GM11168 (cell line): ENCODE data around the gene CIZ1.

Experiments used
- in situ Hi-C: fragments of 300-500 bp; cut with MboI; formaldehyde crosslinking; loops from one replicate; pipeline ENCODE4 v1.12.0; 2022; ENCODE audit warnings: low sequenced_read_pairs; ENCODE audit not compliant: unreplicated experiment

Gene CIZ1

DNA sequence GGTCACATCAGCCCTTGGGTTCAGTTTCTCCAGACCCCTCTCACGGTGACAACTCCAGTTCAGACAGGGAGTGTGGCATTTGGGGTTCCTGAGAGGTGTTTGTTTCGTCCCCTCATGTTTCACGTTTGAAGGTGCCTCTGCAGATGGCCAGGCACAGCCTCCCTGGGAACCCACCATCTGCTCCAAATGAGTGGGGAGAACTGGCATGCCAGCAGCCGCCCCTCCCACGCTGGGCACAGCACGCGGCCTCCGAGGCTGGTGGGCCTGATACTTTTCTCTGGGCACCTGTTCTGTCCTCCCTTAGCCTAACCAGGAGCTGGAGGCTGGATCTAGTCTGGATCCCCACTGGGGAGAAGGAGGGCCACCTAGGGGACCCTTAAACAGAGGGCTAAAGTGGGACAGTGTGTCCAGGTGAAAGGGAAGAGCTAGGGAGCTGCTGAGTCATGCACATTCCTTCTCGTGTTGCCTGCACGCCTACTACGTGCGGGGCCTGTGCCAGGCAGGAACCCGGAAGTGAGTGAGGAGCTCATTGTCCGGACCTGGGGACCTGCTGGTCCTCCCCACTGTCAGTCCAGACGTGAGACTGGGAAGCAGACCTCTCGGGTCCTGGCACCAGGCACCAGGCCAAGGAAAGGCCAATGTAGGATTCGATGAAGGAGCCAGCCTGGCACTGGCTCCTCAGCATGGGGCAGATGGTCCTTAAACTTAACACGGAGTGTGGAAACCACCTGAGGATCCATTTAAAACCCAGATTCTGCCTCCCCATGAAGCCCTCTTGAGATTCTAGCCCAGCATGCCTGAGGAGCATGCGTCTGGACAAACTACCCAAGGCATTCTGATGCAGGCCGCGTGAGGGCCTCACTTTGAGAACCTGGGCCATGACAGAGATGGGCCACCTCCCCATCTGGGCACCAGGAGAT lies 23.5 kb upstream of the CIZ1 start:
- in situ Hi-C loops = no loop called here

DNA sequence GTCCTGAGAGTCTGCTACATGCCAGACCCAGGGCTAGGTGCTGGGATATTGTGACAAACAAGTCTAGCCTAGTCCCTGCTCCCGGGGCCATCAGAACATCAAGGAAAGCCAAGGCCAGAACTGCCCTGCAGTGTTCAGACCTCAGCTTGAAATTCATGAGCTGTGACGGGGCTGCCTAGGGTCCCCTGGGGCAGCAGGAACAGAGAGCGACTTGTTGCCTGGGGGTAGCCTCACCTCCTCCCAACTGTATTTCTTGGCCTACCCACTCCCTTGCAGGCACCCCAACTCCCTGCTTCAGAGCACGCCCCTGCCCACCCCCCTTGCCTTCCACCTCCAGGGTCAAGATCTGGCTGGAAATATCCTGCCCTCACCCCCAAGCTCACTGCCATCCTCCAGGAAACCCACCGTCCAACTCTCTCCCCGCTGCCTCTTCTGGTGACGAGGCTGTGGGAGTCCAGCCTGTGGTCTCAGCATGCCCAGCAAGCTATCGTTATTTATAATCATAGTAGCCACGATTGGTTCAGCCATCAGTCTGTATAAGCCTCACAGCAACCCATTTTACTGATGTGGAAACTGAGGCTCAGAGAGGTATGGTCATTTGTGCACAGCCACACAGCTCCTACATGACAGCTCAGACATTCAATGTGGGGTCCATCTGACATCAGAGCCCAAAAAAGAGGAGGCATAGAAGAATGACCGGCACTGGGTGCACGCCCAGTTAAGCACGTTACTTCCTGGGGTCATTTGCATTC lies 22.6 kb upstream of the CIZ1 start:
- in situ Hi-C loops = no loop called here

DNA sequence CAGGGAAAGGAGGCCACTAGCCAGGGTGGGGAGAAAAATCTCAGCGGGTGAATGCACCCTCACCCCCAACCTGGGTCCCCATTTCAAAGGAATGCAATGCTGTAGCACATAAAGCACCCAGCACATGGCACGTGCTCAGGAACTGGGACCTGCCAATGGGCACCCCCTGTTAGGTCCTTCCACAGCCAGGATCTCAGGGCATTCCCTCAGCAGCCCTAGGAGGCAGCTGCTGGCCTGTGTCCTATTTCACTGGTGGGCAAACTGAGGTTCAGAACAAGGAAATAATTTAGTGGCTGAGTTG lies 20.6 kb upstream of the CIZ1 start:
- in situ Hi-C loops = no loop called here

DNA sequence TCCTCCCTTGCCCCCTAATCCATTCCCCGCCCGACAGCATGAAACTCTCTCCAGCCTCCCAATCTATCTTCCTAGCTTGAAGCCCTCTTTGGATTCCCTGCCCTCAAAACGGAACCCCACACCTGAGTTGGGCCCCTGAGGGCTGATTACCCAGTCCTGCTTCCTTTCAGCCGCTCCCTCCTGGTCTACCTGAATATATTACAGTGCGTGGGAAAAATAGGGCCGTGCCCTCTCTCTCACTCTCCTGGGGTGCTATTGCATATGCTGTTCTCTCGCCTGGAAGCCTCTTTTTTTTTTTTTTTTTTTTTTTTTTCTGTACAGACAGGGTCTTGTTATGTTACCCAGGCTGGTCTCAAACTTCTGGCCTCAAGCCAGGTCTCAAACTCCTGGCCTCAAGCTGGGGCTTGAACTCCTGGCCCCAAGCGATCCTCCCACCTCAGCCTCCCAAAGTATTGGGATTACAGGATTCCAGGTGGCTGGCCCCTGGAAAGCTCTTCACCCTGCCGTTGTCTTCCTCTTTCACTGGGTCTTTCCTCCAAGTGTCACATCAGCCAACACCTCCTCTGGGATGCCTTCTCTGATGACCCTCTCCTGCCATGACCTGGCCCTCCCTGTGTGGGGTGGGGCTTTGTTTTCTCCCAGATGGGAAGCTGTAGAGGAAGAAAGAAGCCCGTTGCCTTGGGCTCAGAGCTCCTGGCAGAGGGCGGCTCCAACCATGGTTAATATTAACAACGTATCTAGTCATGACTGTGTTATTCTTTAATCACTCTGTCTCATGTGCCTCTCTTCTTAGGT lies 20.0 kb upstream of the CIZ1 start:
- in situ Hi-C loops = no loop called here

DNA sequence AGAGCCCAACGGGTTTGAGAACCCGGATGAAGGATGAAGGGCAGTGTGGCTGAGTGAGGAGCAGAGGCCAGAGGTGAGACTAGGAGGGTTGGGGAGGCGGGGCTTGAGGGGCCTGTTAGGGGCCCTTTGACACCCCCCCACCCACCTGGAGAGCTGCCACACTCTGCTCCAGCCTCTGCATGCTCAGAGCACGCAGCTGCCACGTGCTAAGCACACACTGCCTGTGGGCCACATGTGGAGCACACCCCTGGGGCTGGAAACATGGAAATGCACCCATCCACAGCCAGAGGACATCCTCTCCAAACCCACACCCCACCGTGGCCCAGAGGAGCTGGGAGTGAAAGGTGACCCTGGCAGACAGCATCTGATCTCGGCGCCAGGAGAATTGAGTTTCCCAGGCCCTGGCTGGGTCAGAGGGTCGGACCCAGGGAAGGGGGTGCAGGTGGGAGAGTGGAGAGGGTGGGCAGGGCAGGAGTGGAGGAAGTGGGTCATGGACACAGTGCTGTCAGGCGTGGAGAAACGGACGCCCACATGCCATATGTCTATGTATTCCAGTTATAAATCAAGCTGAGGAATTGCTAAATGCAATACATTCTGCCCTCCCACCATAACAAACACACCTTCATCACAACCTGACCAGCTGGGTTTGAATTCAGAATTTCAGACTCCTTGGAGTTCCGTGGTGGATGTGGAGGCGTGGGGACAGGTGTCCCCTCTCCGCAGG lies 17.7 kb upstream of the CIZ1 start:
- in situ Hi-C loops = no loop called here

DNA sequence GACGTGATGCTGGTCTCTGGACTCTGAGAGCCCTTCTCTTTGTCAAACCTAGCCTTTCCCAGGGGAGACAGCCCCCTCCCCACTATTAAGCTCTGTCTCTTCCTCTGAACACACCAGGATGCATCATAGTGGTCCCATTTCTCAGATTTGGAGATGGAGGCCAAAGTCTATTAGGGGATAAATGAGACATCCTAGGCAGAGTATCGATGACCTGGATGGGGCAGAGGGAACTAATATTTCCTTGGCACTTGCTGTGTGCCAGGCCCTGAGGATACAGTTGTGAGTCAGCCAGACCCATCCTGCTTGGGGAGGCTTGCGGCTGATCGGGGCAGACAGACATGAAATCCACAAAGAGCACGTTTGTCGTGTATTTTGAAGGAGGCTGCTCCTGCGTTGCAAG lies 17.0 kb upstream of the CIZ1 start:
- in situ Hi-C loops = no loop called here

DNA sequence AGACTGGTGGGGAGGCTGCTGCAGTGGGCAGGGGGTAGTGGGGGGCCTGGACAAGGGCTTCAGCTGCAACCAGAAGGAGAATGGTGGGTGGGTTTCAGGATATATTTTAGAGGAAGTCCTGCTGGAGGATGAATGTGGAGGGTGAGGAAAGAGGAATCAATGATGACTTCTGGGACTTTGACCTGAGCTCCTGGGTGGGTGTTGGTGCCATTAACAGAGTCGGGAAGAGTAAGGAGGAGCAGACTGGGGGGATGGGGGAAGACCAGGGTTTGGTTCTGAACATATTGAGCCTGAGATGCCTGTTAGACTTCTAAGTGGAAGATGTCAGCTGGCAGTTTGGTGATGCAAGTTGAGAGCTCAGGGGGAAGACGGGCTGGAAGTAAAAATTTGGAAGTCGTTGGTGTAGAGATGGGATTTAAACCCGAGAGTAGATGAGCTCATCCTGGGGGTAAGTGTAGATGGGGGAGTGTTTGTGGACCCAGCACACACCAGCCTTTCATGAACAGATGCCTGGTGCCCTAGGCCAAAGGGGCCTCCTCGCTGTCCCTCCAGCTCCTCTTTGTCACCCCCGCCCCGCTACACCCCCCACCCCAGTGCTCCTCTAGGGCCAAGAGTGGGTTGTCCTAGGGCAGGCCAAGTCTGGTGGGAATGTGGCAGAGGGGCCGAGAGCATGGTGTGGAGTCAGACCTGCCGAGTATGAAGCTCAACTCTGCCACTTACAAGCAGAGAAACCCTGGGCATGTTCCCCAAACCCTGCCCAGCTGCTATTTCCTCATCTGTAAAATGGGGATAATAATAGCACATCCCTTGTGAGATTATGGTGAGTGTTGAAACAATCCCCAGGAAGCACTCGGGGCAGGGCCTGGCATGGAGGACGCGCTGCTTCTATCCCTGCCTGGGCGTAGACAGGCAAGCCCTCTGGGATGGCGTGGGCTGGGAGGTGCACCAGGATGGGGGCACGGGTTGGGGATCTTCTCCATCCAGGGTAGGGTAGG lies 15.8 kb upstream of the CIZ1 start:
- in situ Hi-C loops = no loop called here

DNA sequence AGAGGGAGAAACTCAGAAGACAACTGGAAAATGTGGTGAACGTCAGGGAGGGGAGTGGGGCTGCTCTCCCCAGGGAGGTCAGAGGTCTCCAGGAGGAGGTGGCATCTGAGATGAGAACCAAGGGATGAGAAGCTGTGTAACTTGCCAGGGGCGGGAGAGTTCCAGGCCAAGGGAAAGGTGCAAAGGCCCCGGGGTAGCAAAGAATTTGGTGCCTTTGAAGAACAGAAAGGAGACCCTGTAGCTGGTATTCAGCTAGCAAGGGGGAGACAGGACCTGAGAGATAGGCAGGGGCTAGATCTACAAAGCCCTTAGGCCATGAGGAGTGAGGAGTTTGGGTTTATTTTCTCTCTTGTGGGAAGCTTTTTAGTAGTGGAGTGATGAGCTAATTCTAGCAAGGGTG lies 15.1 kb upstream of the CIZ1 start:
- in situ Hi-C loops = no loop called here

DNA sequence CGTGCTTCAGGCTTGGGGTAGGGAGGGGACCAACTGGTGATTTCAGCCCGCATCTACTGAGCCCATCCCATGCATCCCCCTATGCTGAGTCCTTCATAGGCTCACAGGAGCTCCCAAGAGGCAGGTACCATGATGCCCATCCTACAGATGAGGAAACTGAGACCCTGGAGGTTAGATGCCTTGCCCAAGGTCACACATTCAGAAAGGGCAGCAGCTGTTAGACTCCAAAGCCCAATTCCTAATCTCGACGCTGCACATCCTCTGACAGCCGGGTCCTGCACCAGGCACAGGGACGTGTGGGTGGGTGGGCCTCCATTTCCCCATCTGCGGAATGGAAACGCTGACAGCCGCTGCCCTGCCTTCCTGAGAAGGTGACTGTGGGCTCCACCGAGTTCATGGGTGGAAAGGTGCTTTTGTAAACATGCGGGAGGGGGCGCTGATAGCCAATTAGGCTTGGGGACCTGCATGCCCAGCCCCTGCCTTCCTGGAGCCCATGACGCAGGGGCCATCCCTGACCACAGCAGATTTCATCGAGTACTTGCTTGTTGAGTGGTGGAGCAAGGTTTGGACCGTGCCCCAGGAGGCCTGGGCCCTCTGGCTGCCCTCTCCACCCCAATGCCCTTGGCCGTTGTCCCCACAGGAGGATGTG lies 14.0 kb upstream of the CIZ1 start:
- in situ Hi-C loops = no loop called here

DNA sequence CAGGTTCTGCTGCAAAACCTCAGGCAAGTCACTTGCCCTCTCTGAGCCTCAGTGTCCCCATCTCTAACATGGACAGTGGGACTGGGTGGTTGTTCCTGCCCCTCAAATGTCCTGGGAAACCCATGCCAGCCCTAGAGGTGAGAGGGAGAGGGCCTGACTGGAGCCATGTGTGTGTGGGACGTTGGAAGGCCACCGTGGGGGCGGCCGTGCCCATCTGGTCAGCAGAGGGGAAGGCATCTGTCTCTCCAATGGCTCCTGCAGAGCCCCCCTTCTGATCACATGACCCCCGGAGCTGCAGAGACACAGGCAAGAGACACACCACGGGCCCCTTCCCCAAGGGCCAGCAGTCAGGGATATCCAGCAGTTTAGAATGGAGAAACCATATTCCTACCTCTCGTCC lies 13.5 kb upstream of the CIZ1 start:
- in situ Hi-C loops = no loop called here

DNA sequence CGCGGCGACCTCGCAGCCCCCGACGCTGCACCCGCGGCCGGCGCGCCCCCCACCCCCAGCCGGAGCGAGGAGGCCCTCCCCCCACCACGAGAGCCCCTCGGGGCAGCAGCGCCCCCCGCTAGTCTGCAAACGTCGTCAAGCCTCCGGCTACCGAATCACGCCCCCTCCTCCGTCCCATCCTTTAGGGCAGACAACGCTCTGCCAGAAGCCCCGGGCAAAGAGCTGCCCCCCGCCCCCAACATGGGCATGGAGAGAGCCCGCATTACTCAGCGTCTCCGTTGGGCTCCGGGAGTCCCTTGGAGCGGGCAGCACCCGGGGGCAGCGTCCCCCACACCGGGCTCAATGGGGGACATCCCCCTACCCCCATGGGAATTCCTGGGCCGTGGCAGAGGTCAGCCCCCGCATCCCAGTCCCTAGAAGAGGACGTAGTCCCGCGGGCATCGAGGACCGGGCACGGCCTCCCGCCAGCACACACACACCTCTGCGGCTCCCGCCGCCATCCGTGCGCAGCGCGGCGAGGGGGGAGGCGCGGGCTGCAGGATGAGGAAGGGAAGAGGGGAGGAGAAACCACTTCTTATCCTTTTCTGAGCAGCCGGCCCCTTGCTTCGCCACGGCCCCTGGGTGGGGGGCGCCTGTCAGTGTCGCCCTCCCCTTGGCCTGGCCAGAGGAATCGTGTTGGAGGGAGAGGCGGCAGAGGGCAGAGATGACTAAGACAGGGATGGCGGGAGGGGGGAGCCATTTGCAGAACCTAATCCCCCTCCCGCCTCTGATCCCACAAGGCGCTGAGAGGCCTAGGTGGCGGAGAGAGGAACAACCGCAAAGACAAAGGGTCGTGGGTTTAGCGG lies 12.6 kb upstream of the CIZ1 start:
- in situ Hi-C loops = no loop called here

DNA sequence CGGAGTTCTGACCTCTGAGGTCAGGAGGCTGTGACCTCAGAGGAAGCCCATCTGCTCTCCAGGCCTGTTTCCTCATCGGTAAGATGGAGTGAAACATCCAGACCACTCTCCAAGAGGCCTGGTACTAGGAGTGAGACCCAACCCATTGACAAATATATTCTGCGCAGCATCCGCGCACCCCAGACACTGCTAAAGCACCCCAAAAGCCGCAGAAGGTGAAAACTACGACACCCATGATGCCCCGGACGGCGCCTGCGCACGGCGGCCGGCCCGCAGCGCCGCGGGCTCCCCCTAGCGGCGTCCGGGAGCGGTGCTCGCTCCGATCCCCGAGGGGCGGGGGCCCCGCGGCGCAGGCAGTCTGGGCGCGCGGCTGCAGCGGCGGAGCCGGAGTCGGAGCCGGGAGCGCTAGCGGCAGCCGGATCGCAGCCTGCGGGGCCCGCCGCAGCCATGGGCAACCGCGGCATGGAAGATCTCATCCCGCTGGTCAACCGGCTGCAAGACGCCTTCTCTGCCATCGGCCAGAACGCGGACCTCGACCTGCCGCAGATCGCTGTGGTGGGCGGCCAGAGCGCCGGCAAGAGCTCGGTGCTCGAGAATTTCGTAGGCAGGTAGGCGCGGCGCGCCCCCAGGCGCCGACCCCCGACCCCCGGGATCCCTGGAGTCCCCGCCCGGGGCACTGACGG lies 11.8 kb upstream of the CIZ1 start, which contains the start of gene DNM1:
DNM1 (plus strand) TSS at position 356 of the 683 bp plus-strand sequence; CDS start at position 448, 92 bp downstream.
- in situ Hi-C loops = no loop called here

DNA sequence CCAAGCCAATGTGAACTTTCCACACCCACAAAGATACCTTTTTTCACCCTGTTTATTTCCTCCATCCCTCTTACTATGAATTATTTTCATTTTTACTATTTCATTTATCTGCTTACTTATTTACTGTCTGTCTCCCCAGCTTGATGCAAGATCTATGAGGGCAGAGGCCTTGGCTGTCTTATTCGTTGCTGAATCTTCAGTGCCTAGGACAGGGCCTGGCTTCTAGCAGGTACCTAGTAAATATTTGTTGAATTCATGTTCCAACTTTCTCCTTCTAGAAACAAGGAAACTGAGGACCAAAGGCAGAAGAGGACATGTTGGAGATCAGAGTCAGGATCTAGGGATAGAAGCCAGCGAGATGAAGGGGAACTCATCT lies 11.3 kb upstream of the CIZ1 start:
- in situ Hi-C loops = no loop called here

DNA sequence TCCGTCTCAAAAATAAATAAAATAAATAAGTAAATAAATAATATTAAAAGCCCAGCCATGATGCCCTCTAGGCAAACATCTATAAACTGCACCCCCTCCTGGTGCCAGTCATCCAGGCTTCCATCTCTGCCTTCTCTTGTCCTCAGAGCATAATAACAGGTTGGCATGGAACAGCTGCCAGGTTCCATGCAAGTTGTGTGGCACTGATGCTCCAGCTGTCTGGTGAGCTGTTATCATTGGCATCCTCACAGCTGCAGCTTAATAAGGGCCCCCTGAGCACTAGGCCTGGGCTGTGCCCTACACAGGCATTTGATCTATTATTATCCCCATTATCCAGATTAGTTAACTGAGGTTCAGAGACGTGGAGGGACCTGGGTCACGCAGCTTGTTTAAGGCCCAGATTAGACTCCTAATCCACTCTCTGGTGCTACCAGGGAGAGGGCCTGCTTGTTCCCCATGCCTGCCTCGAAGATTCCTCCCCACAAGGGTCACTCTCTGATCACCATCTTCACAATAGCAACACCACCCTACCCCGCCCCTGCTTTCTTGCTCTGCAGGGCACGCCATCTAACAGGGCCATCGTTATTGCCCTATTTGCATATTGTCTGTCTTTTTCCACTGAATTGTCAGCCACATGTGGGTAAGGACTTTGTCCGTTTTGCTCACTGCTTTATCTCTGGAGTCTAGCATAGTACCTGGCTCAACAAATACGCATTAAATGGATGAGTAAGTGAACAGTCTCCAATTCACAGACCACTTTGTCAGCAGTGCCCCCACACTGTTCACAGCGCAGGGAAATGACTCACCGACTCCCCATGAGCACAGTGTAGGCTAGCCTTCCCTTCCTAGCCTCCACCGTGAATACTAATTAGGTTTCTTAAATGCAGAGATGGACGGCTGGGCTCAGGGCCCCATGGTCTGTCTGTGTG lies 10.3 kb upstream of the CIZ1 start:
- in situ Hi-C loops = no loop called here

DNA sequence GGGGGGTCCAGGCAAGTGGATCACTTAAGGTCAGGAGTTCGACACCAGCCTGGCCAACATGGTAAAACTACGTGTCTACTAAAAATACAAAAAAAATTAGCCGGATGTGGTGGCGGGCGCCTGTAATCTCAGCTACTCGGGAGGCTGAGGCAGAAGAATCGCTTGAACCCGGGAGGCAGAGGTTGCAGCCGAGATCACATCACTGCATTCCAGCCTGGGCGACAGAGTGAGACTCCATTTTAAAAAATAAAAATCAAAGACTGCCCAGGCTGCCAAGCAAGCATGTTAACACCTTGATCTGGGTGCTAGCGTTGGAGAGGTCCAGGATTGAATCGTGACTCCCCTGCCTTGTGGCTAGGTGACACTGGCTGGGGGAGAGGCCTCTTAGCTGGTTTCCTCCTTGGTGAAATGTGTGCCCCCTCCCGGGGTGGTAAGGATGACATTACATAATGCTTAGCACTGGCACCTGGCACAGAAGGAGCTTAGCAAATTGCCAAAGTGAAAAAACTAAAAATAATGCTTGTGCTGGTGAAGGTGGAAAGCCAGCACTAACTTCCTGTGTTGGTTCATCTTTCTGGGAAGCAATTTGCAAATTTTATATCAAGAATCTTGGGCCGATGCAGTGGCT lies 2.2 kb upstream of the CIZ1 start:
- in situ Hi-C loops = no loop called here
